DND-41 (cell line): ENCODE measurements around the gene LAMC3.

Experiments used
- ATAC-seq: fragments of 200-7000 bp; cut with Tn5 transposase; 3 replicates; pipeline ENCODE4 v1.9.1; 2021; ENCODE audit warnings: low read depth; ENCODE audit not compliant: insufficient read depth
- DNase-seq: peaks from one replicate; pipeline ENCODE4 v3.0.0-alpha.2; 2020
- H2AFZ ChIP-seq: 2 replicates; pipeline ENCODE4 v1.6.0; 2012; ENCODE audit warnings: low read depth, low read length
- H3K27ac ChIP-seq: 2 replicates; pipeline ENCODE4 v1.5.1; 2012; ENCODE audit warnings: low read length, inconsistent platforms
- H3K27me3 ChIP-seq: fragments of 200-600 bp; sonication (generic); 2 replicates; pipeline ENCODE4 v1.6.0; 2012; ENCODE audit warnings: low read length, mild to moderate bottlenecking, inconsistent platforms; ENCODE audit not compliant: insufficient read depth, poor library complexity
- H3K36me3 ChIP-seq: 2 replicates; pipeline ENCODE4 v1.5.1; 2012; ENCODE audit warnings: low read length, inconsistent platforms; ENCODE audit not compliant: insufficient read depth
- H3K4me1 ChIP-seq: 2 replicates; pipeline ENCODE4 v1.5.1; 2012; ENCODE audit warnings: mild to moderate bottlenecking, low read length; ENCODE audit not compliant: insufficient read depth
- H3K4me2 ChIP-seq: 2 replicates; pipeline ENCODE4 v1.6.0; 2012; ENCODE audit warnings: mild to moderate bottlenecking, moderate library complexity, low read length, inconsistent platforms; ENCODE audit not compliant: insufficient read depth
- H3K4me3 ChIP-seq, 2 experiments: fragments of 200-600 bp in 1 of 2; shearing (Covaris generic) in 1 of 2; 2 replicates each; pipeline ENCODE4 v1.5.1; 2012 to 2016; ENCODE audit warnings: inconsistent platforms in 2 of 2, low read length in 2 of 2, mild to moderate bottlenecking in 2 of 2, low read depth in 1 of 2, moderate library complexity in 1 of 2
- H3K79me2 ChIP-seq: 2 replicates; pipeline ENCODE4 v1.6.0; 2012; ENCODE audit warnings: low read length, inconsistent platforms; ENCODE audit not compliant: insufficient read depth
- H3K9ac ChIP-seq: 2 replicates; pipeline ENCODE4 v1.6.0; 2012; ENCODE audit warnings: low read depth, mild to moderate bottlenecking, inconsistent platforms, low read length, moderate library complexity
- H3K9me3 ChIP-seq: 2 replicates; pipeline ENCODE4 v1.5.1; 2012; ENCODE audit warnings: low read length, moderate library complexity, mild to moderate bottlenecking, inconsistent platforms; ENCODE audit not compliant: insufficient read depth, severe bottlenecking
- H4K20me1 ChIP-seq: 2 replicates; pipeline ENCODE4 v1.6.0; 2012; ENCODE audit warnings: low read length; ENCODE audit not compliant: insufficient read depth
- CTCF ChIP-seq: IDR thresholded peaks from 2 replicates; pipeline ENCODE4 v1.5.1; 2012; ENCODE audit warnings: borderline replicate concordance, low read length, moderate library complexity, mild to moderate bottlenecking; ENCODE audit not compliant: poor library complexity, severe bottlenecking; ENCODE audit errors: extremely low read depth
- EZH2 ChIP-seq: IDR thresholded peaks from 3 replicates; pipeline ENCODE4 v1.6.1; 2012; ENCODE audit warnings: borderline replicate concordance, low read depth, mild to moderate bottlenecking, moderate library complexity, low read length, inconsistent platforms; ENCODE audit not compliant: severe bottlenecking

Gene LAMC3

GRCh38 chr9:131049829-131050715 is 41.1 kb downstream of the LAMC3 start:
- Histone ChIP-seq H3K4me1 (peaks cover 2% of the 10 kb centered on the region; the same call in 1 of the 2 replicates), H3K36me3 (no peaks in the 10 kb centered on the region), H3K9ac (no peak overlapping the region), H2AFZ (no peak overlapping the region), H3K27me3 (no peaks in the 10 kb centered on the region), H3K27ac (no peak overlapping the region), H3K79me2 (no peaks in the 10 kb centered on the region), H3K9me3 (no peaks in the 10 kb centered on the region), H3K4me3 (no peak overlapping the region), H3K4me2 (no peak overlapping the region), H4K20me1 (no peaks in the 10 kb centered on the region)
- DNase-seq (no peak), ATAC-seq (no peak)
- TF ChIP-seq EZH2 (no peak), CTCF (no peak)

DNA sequence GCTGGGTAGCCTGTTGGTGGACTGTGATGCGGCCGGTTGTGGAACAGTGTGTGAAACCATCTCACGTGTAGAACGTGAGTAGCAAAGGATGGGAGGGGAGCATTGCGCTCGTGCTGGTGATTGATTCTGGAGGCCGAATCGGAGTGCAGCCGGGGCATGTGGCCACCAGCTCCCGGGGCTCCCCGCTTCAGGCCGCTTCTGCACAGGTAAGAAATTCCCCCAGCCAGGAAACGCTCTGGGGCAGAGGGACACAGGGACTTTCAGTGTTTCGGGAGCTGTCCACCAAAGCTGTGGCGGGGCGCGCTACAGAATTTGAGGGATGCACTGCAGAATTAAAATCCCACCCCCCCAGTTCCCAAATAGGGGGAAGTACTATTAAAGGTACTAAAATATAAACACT is 41.9 kb downstream of the LAMC3 start:
- H3K4me3 ChIP-seq: no peak overlapping the region
- no peak overlapping the region for H3K9ac ChIP-seq
- no peaks in the 10 kb centered on the region for H3K27me3 ChIP-seq
- no peaks in the 10 kb centered on the region for H3K36me3 ChIP-seq
- no peak overlapping the region for H3K27ac ChIP-seq
- peaks cover 2% of the 10 kb centered on the region; the same call in 1 of the 2 replicates for H3K4me1 ChIP-seq
- H3K9me3 ChIP-seq: no peaks in the 10 kb centered on the region
- ATAC-seq (no peak), DNase-seq (no peak)
- no peak overlapping the region for H2AFZ ChIP-seq
- H3K79me2 ChIP-seq: no peaks in the 10 kb centered on the region
- TF ChIP-seq EZH2: no peak
- TF ChIP-seq CTCF: no peak
- H3K4me2 ChIP-seq: no peak overlapping the region
- H4K20me1 ChIP-seq: no peaks in the 10 kb centered on the region

GRCh38 chr9:131051592-131052517 is 42.9 kb downstream of the LAMC3 start:
- Histone ChIP-seq H3K36me3 (no peaks in the 10 kb centered on the region), H3K27ac (no peak overlapping the region), H3K9me3 (no peaks in the 10 kb centered on the region), H3K4me2 (no peak overlapping the region), H3K4me1 (peaks cover under 1% of the 10 kb centered on the region; the same call in 1 of the 2 replicates), H3K9ac (no peak overlapping the region), H3K27me3 (no peaks in the 10 kb centered on the region), H3K4me3 (no peak overlapping the region), H4K20me1 (no peaks in the 10 kb centered on the region), H3K79me2 (no peaks in the 10 kb centered on the region), H2AFZ (no peak overlapping the region)
- ATAC-seq (no peak), DNase-seq (no peak)
- TF ChIP-seq EZH2: no peak
- no peak for TF ChIP-seq CTCF
